Measurements from ENCODE around the gene CACNA1C.

GRCh38 chr12:2593045-2593444 is 540.3 kb downstream of the CACNA1C start:
- TF ChIP-seq, protein P1, sequence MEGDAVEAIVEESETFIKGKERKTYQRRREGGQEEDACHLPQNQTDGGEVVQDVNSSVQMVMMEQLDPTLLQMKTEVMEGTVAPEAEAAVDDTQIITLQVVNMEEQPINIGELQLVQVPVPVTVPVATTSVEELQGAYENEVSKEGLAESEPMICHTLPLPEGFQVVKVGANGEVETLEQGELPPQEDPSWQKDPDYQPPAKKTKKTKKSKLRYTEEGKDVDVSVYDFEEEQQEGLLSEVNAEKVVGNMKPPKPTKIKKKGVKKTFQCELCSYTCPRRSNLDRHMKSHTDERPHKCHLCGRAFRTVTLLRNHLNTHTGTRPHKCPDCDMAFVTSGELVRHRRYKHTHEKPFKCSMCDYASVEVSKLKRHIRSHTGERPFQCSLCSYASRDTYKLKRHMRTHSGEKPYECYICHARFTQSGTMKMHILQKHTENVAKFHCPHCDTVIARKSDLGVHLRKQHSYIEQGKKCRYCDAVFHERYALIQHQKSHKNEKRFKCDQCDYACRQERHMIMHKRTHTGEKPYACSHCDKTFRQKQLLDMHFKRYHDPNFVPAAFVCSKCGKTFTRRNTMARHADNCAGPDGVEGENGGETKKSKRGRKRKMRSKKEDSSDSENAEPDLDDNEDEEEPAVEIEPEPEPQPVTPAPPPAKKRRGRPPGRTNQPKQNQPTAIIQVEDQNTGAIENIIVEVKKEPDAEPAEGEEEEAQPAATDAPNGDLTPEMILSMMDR (conservative IDR thresholded peaks at IDR 0.05) = no peak
- TF ChIP-seq EZH2 (IDR thresholded peaks at IDR 0.05; ENCODE audit: low read depth) = no peak

All from PC-9 (cell line).